Retinal pigment epithelial cell (primary cell): Measurements from ENCODE around the gene HMCES.

Experiments
- DNase-seq: peaks from one replicate; pipeline ENCODE4 v3.0.0-alpha.2; 2010; ENCODE audit warnings: low read depth
- H3K4me3 ChIP-seq: 2 replicates; pipeline ENCODE4 v1.5.1; 2011; ENCODE audit warnings: mild to moderate bottlenecking, low read length, control low read depth, moderate library complexity
- TF ChIP-seq, protein P1 (sequence below): conservative IDR thresholded peaks from 2 replicates; pipeline ENCODE4 v1.5.1; 2011; ENCODE audit warnings: low read depth, low read length, control low read depth, inconsistent platforms

HMCES gene

DNA sequence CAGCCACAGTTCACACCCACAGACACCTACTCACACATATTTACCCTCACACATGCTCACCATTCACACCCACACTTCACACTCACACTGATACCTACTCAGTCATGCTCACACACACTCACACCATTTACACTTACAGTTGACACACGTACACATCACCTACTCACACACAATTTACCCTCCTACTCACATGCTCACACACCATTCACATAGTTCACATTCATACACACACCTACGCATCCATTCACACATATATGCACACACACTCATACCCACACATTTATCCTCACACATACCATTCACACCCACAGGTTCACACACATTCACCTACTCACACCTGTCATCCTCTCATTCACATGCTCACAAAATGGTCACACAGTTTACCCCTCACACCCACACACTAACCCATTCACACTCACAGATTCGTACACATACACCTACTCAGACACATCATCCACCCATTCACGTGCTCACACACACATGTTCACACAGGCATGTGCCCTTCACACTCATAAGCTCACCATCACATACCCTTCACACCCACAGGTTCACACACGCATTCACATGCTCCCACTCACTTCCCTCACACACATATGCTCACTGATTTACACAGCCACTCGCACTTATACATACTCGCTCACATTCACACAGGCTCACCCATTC, 42.3 kb downstream of the HMCES start:
- TF ChIP-seq, protein P1, sequence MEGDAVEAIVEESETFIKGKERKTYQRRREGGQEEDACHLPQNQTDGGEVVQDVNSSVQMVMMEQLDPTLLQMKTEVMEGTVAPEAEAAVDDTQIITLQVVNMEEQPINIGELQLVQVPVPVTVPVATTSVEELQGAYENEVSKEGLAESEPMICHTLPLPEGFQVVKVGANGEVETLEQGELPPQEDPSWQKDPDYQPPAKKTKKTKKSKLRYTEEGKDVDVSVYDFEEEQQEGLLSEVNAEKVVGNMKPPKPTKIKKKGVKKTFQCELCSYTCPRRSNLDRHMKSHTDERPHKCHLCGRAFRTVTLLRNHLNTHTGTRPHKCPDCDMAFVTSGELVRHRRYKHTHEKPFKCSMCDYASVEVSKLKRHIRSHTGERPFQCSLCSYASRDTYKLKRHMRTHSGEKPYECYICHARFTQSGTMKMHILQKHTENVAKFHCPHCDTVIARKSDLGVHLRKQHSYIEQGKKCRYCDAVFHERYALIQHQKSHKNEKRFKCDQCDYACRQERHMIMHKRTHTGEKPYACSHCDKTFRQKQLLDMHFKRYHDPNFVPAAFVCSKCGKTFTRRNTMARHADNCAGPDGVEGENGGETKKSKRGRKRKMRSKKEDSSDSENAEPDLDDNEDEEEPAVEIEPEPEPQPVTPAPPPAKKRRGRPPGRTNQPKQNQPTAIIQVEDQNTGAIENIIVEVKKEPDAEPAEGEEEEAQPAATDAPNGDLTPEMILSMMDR: no peak
- DNase-seq: no peak
- no peak overlapping the region for H3K4me3 ChIP-seq

DNA sequence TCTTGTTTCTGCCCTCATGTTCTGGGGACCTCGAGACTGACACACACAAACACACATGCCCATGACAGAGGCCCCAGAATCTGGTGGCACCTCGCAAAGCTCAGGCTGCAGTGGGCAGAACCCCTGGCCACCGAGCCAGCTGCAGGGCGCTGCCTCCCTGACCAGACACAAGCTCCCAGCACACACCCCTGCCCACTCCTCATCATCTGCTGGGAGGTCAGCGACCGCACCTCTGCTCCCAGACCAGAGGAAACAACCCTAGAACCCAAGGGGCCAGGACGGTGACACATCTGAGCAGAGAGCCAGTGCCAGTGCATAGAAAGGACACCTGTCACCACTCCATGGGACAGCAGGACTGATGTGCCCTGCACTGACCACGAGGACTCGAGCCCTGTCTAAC, 43.2 kb downstream of the HMCES start:
- no peak overlapping the region for H3K4me3 ChIP-seq
- no peak for DNase-seq
- TF ChIP-seq, protein P1: no peak

DNA sequence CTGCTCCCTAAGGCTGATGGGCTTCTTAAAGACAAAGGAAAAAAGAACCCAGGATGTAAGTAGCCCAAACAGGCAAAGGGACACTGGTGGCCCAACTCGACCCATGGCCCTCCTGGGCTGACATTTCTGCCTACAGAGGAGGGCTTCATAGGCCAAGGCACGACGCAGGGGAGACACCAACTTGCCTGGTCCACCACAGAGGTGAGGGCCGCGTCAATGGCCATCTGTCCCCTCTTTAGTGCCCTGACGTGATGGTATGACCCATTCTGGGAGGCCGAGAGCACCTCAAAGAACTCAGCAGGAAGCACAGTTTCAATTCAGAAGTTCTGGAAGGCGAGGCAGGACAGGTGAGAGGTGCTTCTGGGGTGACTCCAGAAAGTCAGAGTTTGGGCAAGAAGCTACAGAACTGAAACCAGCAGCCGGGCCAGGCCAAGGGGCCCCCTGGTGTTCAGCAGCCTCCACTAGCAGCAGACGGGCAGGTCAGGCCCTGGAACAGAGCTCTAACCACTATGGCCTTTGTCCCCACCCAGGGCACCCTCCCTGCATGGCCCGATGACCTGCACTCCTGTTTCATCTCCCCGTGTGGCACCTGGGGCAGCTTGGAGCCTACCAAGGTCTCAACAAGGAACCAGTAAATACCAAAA, 45.1 kb downstream of the HMCES start:
- no peak for DNase-seq
- TF ChIP-seq, protein P1: peak; percentile 20
- no peak overlapping the region for H3K4me3 ChIP-seq

DNA sequence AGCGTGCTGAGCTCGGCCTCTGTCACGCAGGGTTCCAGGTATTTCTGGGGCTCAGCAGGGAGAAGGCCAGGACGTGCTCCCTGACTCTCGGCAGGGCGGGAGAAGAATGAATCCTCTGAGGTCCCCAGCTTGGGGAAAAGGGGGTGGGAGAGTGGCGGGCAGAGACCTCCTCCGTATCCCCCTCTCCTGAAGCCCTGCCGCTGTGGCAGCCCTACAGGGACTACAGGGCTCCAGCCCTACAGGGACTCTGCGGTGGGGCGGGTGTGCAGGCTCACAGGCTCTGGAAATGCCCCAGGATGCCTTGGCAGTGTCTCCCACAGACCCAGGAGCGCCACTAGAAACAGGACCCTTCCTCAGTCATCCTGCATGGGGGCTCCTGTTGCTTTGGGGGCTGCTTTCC, 46.2 kb downstream of the HMCES start:
- DNase-seq: no peak
- no peak overlapping the region for H3K4me3 ChIP-seq
- TF ChIP-seq, protein P1: no peak

DNA sequence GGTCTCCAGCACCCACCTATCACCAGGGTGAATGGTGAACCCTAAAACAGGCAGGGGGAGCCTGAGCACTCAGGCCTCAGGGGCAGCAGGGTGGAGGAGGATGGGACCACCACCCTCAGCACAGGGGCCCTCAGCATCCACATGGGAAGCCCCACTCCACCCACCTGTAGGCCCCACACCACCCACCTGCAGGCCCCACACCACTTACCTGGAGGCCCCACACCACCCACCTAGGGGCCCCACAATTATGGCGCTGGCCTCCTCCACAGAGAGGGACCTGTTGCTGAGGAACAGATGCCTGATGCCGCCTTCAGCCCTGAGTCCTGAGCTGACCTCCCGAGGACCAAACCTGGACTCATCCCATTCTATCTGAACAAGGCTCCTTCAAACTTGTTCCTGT, 46.7 kb downstream of the HMCES start:
- H3K4me3 ChIP-seq: no peak overlapping the region
- no peak for DNase-seq
- TF ChIP-seq, protein P1: no peak

DNA sequence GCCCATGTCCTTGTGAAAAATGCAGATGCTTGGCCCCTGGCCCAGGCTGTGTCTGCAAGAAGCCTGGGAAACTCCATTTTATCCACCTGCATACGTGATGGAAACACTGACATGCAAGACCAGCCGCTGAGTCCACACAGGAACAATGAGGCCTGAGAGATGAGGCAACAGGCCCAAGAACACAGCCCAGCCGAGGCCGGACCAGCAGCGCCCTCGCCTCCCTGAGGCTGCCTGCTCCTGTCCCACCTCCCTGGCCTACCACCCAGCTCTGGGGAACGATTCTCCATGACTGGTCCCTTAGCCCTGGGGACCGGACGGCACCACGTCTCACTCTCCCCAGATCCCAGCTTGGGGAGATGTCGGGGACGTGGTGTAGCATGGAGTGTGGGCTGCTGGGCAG, 47.5 kb downstream of the HMCES start:
- no peak for DNase-seq
- TF ChIP-seq, protein P1: no peak

DNA sequence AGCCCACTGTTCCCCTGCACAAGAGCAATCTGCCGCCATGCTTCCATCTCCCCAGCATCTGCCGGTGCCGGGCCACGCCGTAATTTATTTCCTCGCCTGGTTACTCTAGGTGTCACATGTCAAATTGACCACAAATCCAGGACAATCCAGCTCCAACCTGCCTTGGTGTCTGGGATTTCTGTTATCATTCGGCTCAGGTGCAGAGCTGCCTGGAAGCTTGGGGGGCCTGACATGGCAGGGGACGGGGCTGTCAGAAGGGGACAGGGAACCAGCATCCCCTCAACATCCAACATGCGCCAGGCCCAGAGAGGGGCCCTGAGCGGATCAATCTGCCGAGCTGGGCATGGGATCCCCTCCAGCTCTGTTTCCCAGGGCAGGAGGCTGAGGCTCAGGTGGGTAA, 47.9 kb downstream of the HMCES start:
- TF ChIP-seq, protein P1: no peak
- H3K4me3 ChIP-seq: no peak overlapping the region

More for the DNA sequence above, 47.5 kb downstream of the HMCES start:
- no peak overlapping the region for H3K4me3 ChIP-seq

More for the DNA sequence above, 47.9 kb downstream of the HMCES start:
- no peak for DNase-seq
